ENCODE results near the gene GRHPR. TPM values are rescaled to one million over a fixed set of nuclear protein-coding genes. Genes with fewer than 3 reads are reported as not detected.

Gene GRHPR
- total RNA-seq (10 to 100 TPM; 57.2 TPM), polyA plus RNA-seq (100 to 1,000 TPM in 1 of 2 donors, 10 to 100 TPM in 1; 69.2 to 106 TPM)

GRCh38 chr9:37422289-37423104 lies at the start of gene GRHPR:
Gene GRHPR (plus strand): TSS chr9:37422696. CDS start chr9:37422751, 55 bp downstream.
- H3K27ac ChIP-seq (ENCODE audit: low read depth, low read length) = peak within 1 kb of the TSS; percentile 72
- Mint-ChIP-seq H3K9me3 (no peaks in the 10 kb centered on the region), H3K4me3 (peak within 1 kb of the TSS; percentile 95 to 98 (median 96)), H3K4me1 (peaks cover 18 to 34% (median 22%) of the 10 kb centered on the region in 4 donors), H3K27me3 (no peaks in the 10 kb centered on the region), H3K36me3 (peaks cover 15 to 20% of the 10 kb centered on the region in 2 donors), H3K27ac (peak within 1 kb of the TSS; percentile 91 to 97 (median 95))
- no peaks in the 10 kb centered on the region for H3K27me3 ChIP-seq (ENCODE audit: insufficient read depth, low read length)
- ChIA-PET CTCF (ENCODE audit: partially characterized antibody) (interaction anchor here (0.6 to 1.9 kb wide), 3 partner anchors 9 to 170 kb away, joined by 3 to 5 read pairs (median 3); partner anchors contain the start of gene TOMM5), POLR2A (ENCODE audit: partially characterized antibody) (interaction anchor here (0.9 to 2.2 kb wide), 7 partner anchors 9 to 170 kb away, joined by 3 to 18 read pairs (median 4); partner anchors contain the start of genes POLR1E, TOMM5 and ZBTB5)
- H3K4me3 ChIP-seq (ENCODE audit: low read length in 2 of 2) = peak within 1 kb of the TSS; percentile 85 to 88
- intact Hi-C loops (cut with micrococcal nuclease) = loop anchor here (1.0 kb wide), 2 partner anchors 43 to 63 kb away; partner anchors contain the start of genes POLR1E and ZBTB5
- DNase-seq = peak; percentile 84 to 87 (median 86)
- H3K36me3 ChIP-seq (ENCODE audit: insufficient read depth, low read length) = peaks cover 10% of the 10 kb centered on the region
- H3K9me3 ChIP-seq (ENCODE audit: control insufficient read depth in 1 of 2, low read length in 2 of 2) = no peaks in the 10 kb centered on the region
- H3K4me1 ChIP-seq (ENCODE audit: insufficient read depth, low read length) = peaks cover 28% of the 10 kb centered on the region

DNA sequence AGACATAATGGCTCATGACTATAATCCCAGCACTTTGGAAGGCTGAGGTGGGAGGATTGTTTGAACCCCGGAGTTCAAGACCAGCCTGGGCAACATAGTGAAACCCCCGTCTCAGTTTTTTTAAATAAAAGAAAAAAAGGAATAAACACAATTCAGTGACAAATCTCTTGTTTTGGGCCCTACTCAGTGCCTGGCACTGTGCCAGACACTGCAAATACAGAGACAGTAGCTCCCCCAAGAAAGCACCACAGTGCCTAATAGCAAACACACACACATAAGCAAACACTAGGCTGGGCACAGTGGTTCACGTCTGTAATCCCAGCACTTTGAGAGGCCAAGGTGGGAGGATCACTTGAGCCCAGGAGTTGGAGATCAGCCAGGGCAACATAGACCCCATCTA lies 49.7 kb upstream of the GRHPR start:
- Mint-ChIP-seq H3K4me1 (no peaks in the 10 kb centered on the region), H3K4me3 (no peak overlapping the region), H3K27ac (no peak overlapping the region), H3K9me3 (peaks cover 0 to 4% (median 0%) of the 10 kb centered on the region in 8 donors), H3K27me3 (peaks cover 12 to 15% of the 10 kb centered on the region in 2 donors), H3K36me3 (peaks cover 0 to 7% of the 10 kb centered on the region in 2 donors)
- Histone ChIP-seq H3K27me3 (ENCODE audit: insufficient read depth, low read length) (no peaks in the 10 kb centered on the region), H3K27ac (ENCODE audit: low read depth, low read length) (no peak overlapping the region), H3K9me3 (ENCODE audit: control insufficient read depth in 1 of 2, low read length in 2 of 2) (no peaks in the 10 kb centered on the region), H3K36me3 (ENCODE audit: insufficient read depth, low read length) (no peaks in the 10 kb centered on the region), H3K4me1 (ENCODE audit: insufficient read depth, low read length) (no peaks in the 10 kb centered on the region), H3K4me3 (ENCODE audit: low read length in 2 of 2) (no peak overlapping the region)
- intact Hi-C loops (cut with micrococcal nuclease) = no loop called here
- no peak for DNase-seq
- ChIA-PET CTCF (ENCODE audit: partially characterized antibody) (interaction anchor here (1.1 kb wide), 1 partner anchor 13 kb away, joined by 3 read pairs; no protein-coding TSS in a partner anchor), POLR2A (ENCODE audit: partially characterized antibody) (no interaction called here)

GRCh38 chr9:37373621-37374020 lies 48.9 kb upstream of the GRHPR start:
- Histone ChIP-seq H3K27ac (ENCODE audit: low read depth, low read length) (no peak overlapping the region), H3K36me3 (ENCODE audit: insufficient read depth, low read length) (no peaks in the 10 kb centered on the region), H3K9me3 (ENCODE audit: control insufficient read depth in 1 of 2, low read length in 2 of 2) (no peaks in the 10 kb centered on the region), H3K4me1 (ENCODE audit: insufficient read depth, low read length) (no peaks in the 10 kb centered on the region), H3K27me3 (ENCODE audit: insufficient read depth, low read length) (no peaks in the 10 kb centered on the region), H3K4me3 (ENCODE audit: low read length in 2 of 2) (no peak overlapping the region)
- Mint-ChIP-seq H3K4me1 (no peaks in the 10 kb centered on the region), H3K4me3 (no peak overlapping the region), H3K27ac (no peak overlapping the region), H3K9me3 (peaks cover 0 to 4% (median 0%) of the 10 kb centered on the region in 8 donors), H3K27me3 (peaks cover 13 to 20% of the 10 kb centered on the region in 2 donors), H3K36me3 (peaks cover 0 to 7% of the 10 kb centered on the region in 2 donors)
- DNase-seq = no peak
- intact Hi-C loops (cut with micrococcal nuclease) = no loop called here
- ChIA-PET POLR2A (ENCODE audit: partially characterized antibody) (no interaction called here), CTCF (ENCODE audit: partially characterized antibody) (interaction anchor here (1.0 to 1.1 kb wide), 2 partner anchors 13 to 17 kb away, joined by 3 read pairs; no protein-coding TSS in a partner anchor)

DNA sequence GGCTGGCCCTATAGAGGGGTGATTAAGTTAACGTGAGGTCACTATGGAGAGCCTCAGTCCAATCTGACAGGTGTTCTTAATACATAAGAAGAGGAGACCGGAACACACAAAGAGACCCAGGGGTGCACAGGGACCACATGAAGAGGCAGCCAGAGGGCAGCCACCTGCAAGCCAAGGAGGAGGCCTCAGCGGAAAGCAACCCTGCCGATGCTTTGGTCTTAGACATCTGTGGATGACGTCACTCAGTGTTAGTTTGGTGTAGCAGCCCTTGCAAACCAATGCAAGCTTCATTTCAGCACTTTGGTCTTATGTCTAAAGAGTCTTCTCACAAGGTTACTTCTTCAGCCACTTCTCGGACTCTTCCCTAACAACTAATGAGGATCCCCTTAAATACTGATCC lies 47.6 kb upstream of the GRHPR start:
- intact Hi-C loops (cut with micrococcal nuclease) = no loop called here
- ChIA-PET CTCF (ENCODE audit: partially characterized antibody) (interaction anchor here (1.1 kb wide), 1 partner anchor 10 kb away, joined by 3 read pairs; no protein-coding TSS in a partner anchor), POLR2A (ENCODE audit: partially characterized antibody) (no interaction called here)
- no peak for DNase-seq
- H3K27ac ChIP-seq (ENCODE audit: low read depth, low read length) = no peak overlapping the region
- H3K27me3 ChIP-seq (ENCODE audit: insufficient read depth, low read length) = no peaks in the 10 kb centered on the region
- Mint-ChIP-seq H3K36me3 (peaks cover 0 to 7% of the 10 kb centered on the region in 2 donors), H3K9me3 (peaks cover 0 to 4% (median 0%) of the 10 kb centered on the region in 8 donors), H3K27ac (no peak overlapping the region), H3K4me3 (no peak overlapping the region), H3K4me1 (no peaks in the 10 kb centered on the region), H3K27me3 (peaks cover 13 to 20% of the 10 kb centered on the region in 2 donors)
- no peak overlapping the region for H3K4me3 ChIP-seq (ENCODE audit: low read length in 2 of 2)
- no peaks in the 10 kb centered on the region for H3K4me1 ChIP-seq (ENCODE audit: insufficient read depth, low read length)
- H3K36me3 ChIP-seq (ENCODE audit: insufficient read depth, low read length) = no peaks in the 10 kb centered on the region
- H3K9me3 ChIP-seq (ENCODE audit: control insufficient read depth in 1 of 2, low read length in 2 of 2) = no peaks in the 10 kb centered on the region

GRCh38 chr9:37377688-37378612 lies 44.5 kb upstream of the GRHPR start:
- Histone ChIP-seq H3K36me3 (ENCODE audit: insufficient read depth, low read length) (no peaks in the 10 kb centered on the region), H3K4me1 (ENCODE audit: insufficient read depth, low read length) (no peaks in the 10 kb centered on the region), H3K4me3 (ENCODE audit: low read length in 2 of 2) (no peak overlapping the region), H3K27ac (ENCODE audit: low read depth, low read length) (no peak overlapping the region), H3K9me3 (ENCODE audit: control insufficient read depth in 1 of 2, low read length in 2 of 2) (no peaks in the 10 kb centered on the region), H3K27me3 (ENCODE audit: insufficient read depth, low read length) (no peaks in the 10 kb centered on the region)
- Mint-ChIP-seq H3K27me3 (peaks cover 11 to 19% of the 10 kb centered on the region in 2 donors), H3K4me3 (no peak overlapping the region), H3K9me3 (peaks cover 0 to 4% (median 0%) of the 10 kb centered on the region in 8 donors), H3K27ac (no peak overlapping the region), H3K4me1 (no peaks in the 10 kb centered on the region), H3K36me3 (peaks cover 0 to 7% of the 10 kb centered on the region in 2 donors)
- intact Hi-C loops (cut with micrococcal nuclease) = no loop called here
- no peak for DNase-seq
- POLR2A ChIA-PET (ENCODE audit: partially characterized antibody) = no interaction called here
- CTCF ChIA-PET (ENCODE audit: partially characterized antibody) = no interaction called here

- Mint-ChIP-seq H3K4me3 (no peak overlapping the region), H3K27ac (no peak overlapping the region), H3K36me3 (peaks cover 0 to 7% of the 10 kb centered on the region in 2 donors), H3K4me1 (no peaks in the 10 kb centered on the region), H3K27me3 (peaks cover 8 to 19% of the 10 kb centered on the region in 2 donors), H3K9me3 (peaks cover 0 to 4% (median 0%) of the 10 kb centered on the region in 8 donors)
- DNase-seq = no peak
- intact Hi-C loops (cut with micrococcal nuclease) = no loop called here
- Histone ChIP-seq H3K27me3 (ENCODE audit: insufficient read depth, low read length) (no peaks in the 10 kb centered on the region), H3K27ac (ENCODE audit: low read depth, low read length) (no peak overlapping the region), H3K4me3 (ENCODE audit: low read length in 2 of 2) (no peak overlapping the region), H3K4me1 (ENCODE audit: insufficient read depth, low read length) (no peaks in the 10 kb centered on the region), H3K36me3 (ENCODE audit: insufficient read depth, low read length) (no peaks in the 10 kb centered on the region), H3K9me3 (ENCODE audit: control insufficient read depth in 1 of 2, low read length in 2 of 2) (no peaks in the 10 kb centered on the region)
- POLR2A ChIA-PET (ENCODE audit: partially characterized antibody) = no interaction called here
- CTCF ChIA-PET (ENCODE audit: partially characterized antibody) = no interaction called here
Measured at GRCh38 chr9:37378613-37379004, 43.9 kb upstream of the GRHPR start.
